Parathyroid adenoma (tissue), 2 donors: ENCODE data around the gene CDHR1.

Source experiments
- H2AFZ ChIP-seq: fragments of 300-600 bp; sonication (generic); one replicate; pipeline ENCODE4 v1.7.0; 2017; ENCODE audit warnings: antibody characterized with exemption, mild to moderate bottlenecking
- H3K27ac ChIP-seq: fragments of 300-600 bp; sonication (generic); one replicate; pipeline ENCODE4 v1.7.0; 2017
- H3K27me3 ChIP-seq: fragments of 300-600 bp; sonication (generic); one replicate; pipeline ENCODE4 v1.7.0; 2017; ENCODE audit warnings: low read length; ENCODE audit not compliant: control insufficient read depth, insufficient read depth
- H3K36me3 ChIP-seq: fragments of 300-600 bp; sonication (generic); one replicate; pipeline ENCODE4 v1.7.0; 2017; ENCODE audit warnings: low read length; ENCODE audit not compliant: control insufficient read depth, insufficient read depth
- H3K4me1 ChIP-seq: fragments of 300-600 bp; sonication (generic); one replicate; pipeline ENCODE4 v1.7.0; 2017; ENCODE audit warnings: control low read depth
- H3K4me2 ChIP-seq: fragments of 300-600 bp; sonication (generic); one replicate; pipeline ENCODE4 v1.7.0; 2017; ENCODE audit warnings: low read length
- H3K4me3 ChIP-seq: fragments of 300-600 bp; sonication (generic); one replicate; pipeline ENCODE4 v1.7.0; 2017; ENCODE audit warnings: low read depth, low read length
- H3K79me2 ChIP-seq: fragments of 300-600 bp; sonication (generic); one replicate; pipeline ENCODE4 v1.7.0; 2017; ENCODE audit warnings: control low read depth
- H3K9ac ChIP-seq: fragments of 300-600 bp; sonication (generic); one replicate; pipeline ENCODE4 v1.7.0; 2017; ENCODE audit warnings: mild to moderate bottlenecking
- H3K9me3 ChIP-seq: fragments of 300-600 bp; sonication (generic); one replicate; pipeline ENCODE4 v1.7.0; 2017; ENCODE audit warnings: low read length; ENCODE audit not compliant: control insufficient read depth
- TF ChIP-seq, protein P1 (sequence below): fragments of 300-600 bp; sonication (generic); IDR thresholded peaks from one replicate; pipeline ENCODE4 v1.7.0; 2017; ENCODE audit warnings: antibody characterized with exemption, mild to moderate bottlenecking
- donor health status: primary hyperparathyroidism.

CDHR1 gene

DNA sequence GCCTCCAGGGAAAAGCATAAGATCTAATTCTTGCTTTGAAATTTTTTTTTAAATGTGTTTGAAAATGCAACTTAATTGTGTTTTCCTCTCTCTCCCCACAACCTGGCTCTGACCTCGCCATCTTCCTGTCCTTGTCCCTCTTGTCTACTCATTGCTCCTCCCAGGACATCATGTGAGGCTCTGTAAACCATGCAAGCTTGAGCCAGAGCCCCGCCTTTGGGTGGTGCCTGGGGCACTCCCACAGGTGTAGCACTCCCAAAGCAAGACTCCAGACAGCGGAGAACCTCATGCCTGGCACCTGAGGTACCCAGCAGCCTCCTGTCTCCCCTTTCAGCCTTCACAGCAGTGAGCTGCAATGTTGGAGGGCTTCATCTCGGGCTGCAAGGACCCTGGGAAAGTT is 9.8 kb upstream of the CDHR1 start:
- no peaks in the 10 kb centered on the region for H3K79me2 ChIP-seq
- no peak overlapping the region for H3K27ac ChIP-seq
- no peaks in the 10 kb centered on the region for H3K36me3 ChIP-seq
- H3K9ac ChIP-seq = no peak overlapping the region
- H3K4me1 ChIP-seq = no peaks in the 10 kb centered on the region
- no peak overlapping the region for H3K4me3 ChIP-seq
- no peaks in the 10 kb centered on the region for H3K27me3 ChIP-seq
- TF ChIP-seq, protein P1, sequence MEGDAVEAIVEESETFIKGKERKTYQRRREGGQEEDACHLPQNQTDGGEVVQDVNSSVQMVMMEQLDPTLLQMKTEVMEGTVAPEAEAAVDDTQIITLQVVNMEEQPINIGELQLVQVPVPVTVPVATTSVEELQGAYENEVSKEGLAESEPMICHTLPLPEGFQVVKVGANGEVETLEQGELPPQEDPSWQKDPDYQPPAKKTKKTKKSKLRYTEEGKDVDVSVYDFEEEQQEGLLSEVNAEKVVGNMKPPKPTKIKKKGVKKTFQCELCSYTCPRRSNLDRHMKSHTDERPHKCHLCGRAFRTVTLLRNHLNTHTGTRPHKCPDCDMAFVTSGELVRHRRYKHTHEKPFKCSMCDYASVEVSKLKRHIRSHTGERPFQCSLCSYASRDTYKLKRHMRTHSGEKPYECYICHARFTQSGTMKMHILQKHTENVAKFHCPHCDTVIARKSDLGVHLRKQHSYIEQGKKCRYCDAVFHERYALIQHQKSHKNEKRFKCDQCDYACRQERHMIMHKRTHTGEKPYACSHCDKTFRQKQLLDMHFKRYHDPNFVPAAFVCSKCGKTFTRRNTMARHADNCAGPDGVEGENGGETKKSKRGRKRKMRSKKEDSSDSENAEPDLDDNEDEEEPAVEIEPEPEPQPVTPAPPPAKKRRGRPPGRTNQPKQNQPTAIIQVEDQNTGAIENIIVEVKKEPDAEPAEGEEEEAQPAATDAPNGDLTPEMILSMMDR = no peak
- H2AFZ ChIP-seq = no peak overlapping the region
- no peaks in the 10 kb centered on the region for H3K9me3 ChIP-seq
- no peak overlapping the region for H3K4me2 ChIP-seq

- Histone ChIP-seq H3K27ac (no peak overlapping the region), H3K4me1 (no peaks in the 10 kb centered on the region), H2AFZ (no peak overlapping the region), H3K9me3 (no peaks in the 10 kb centered on the region), H3K27me3 (no peaks in the 10 kb centered on the region), H3K36me3 (no peaks in the 10 kb centered on the region), H3K4me2 (no peak overlapping the region), H3K9ac (no peak overlapping the region), H3K4me3 (no peak overlapping the region), H3K79me2 (no peaks in the 10 kb centered on the region)
- TF ChIP-seq, protein P1 = no peak
Observed at GRCh38 chr10:84185526-84186175, 8.7 kb upstream of the CDHR1 start.

- Histone ChIP-seq H3K9me3 (no peaks in the 10 kb centered on the region), H3K27ac (no peak overlapping the region), H3K79me2 (no peaks in the 10 kb centered on the region), H3K4me2 (no peak overlapping the region), H3K27me3 (no peaks in the 10 kb centered on the region), H3K9ac (no peak overlapping the region), H3K4me3 (no peak overlapping the region), H2AFZ (no peak overlapping the region), H3K36me3 (no peaks in the 10 kb centered on the region), H3K4me1 (no peaks in the 10 kb centered on the region)
- TF ChIP-seq, protein P1 = no peak
Observed at GRCh38 chr10:84188815-84189214, 5.5 kb upstream of the CDHR1 start.

GRCh38 chr10:84190621-84191020 is 3.7 kb upstream of the CDHR1 start:
- Histone ChIP-seq H3K9ac (no peak overlapping the region), H3K27me3 (no peaks in the 10 kb centered on the region), H3K4me2 (no peak overlapping the region), H3K36me3 (no peaks in the 10 kb centered on the region), H3K79me2 (no peaks in the 10 kb centered on the region), H3K4me3 (no peak overlapping the region), H3K9me3 (no peaks in the 10 kb centered on the region), H3K4me1 (no peaks in the 10 kb centered on the region), H3K27ac (no peak overlapping the region), H2AFZ (no peak overlapping the region)
- TF ChIP-seq, protein P1 = no peak

DNA sequence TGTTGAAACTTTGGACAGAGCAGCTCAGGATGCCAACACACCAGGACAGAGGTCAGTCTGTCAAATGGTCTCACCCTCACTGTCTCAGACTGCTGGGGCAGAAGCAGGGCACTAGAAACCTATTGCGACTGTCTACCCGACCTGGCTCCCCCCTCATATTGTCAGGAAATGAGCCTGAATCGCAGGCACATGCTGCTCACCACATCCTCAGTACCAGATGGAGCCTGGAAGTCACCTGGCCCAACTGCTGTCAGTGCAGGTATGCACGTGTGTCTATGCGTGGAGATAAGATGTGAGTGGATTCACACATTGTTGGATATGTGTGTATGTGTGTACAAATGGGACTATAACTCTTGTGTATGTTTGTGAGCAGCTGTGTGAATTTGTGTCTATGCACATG is 3.2 kb upstream of the CDHR1 start:
- Histone ChIP-seq H3K4me2 (no peak overlapping the region), H3K9me3 (no peaks in the 10 kb centered on the region), H3K4me1 (peaks cover 5% of the 10 kb centered on the region), H2AFZ (no peak overlapping the region), H3K36me3 (no peaks in the 10 kb centered on the region), H3K27me3 (no peaks in the 10 kb centered on the region), H3K4me3 (no peak overlapping the region), H3K27ac (no peak overlapping the region), H3K9ac (no peak overlapping the region), H3K79me2 (no peaks in the 10 kb centered on the region)
- TF ChIP-seq, protein P1 = no peak
